ENCODE measurements around the gene PEX19.

- TF ChIP-seq POLR2A (IDR thresholded peaks at IDR 0.05; ENCODE audit: low read length) (no peak), GATA1 (IDR thresholded peaks at IDR 0.05; ENCODE audit: low read depth, low read length) (no peak)
Observed at GRCh38 chr1:160228431-160228830, 56.5 kb downstream of the PEX19 start.
